IPS DF 6.9 (cell line): Measurements from ENCODE around the gene CTDSP1.

ENCODE experiments used
- DNase-seq: peaks from one replicate; pipeline ENCODE4 v3.0.0-alpha.2; 2013; ENCODE audit warnings: low read depth, low spot score
- H3K27ac ChIP-seq: one replicate; pipeline ENCODE4 v1.5.1; 2013; ENCODE audit warnings: low read length, control low read depth
- H3K27me3 ChIP-seq: 2 replicates; pipeline ENCODE4 v1.6.1; 2013; ENCODE audit warnings: mild to moderate bottlenecking, low read length; ENCODE audit not compliant: control insufficient read depth, insufficient read depth
- H3K36me3 ChIP-seq: 2 replicates; pipeline ENCODE4 v1.6.1; 2013; ENCODE audit warnings: low read length; ENCODE audit not compliant: control insufficient read depth, insufficient read depth
- H3K4me1 ChIP-seq: 2 replicates; pipeline ENCODE4 v1.6.1; 2013; ENCODE audit warnings: low read length; ENCODE audit not compliant: control insufficient read depth, insufficient read depth
- H3K4me3 ChIP-seq: 2 replicates; pipeline ENCODE4 v1.5.1; 2013; ENCODE audit warnings: mild to moderate bottlenecking, low read length
- H3K9me3 ChIP-seq: 2 replicates; pipeline ENCODE4 v1.6.1; 2013; ENCODE audit warnings: low read length, inconsistent platforms; ENCODE audit not compliant: control insufficient read depth, insufficient read depth
- WGBS: extraction: QIAGEN DNeasy Blood & Tissue Kit; methylation state at CpG from one replicate; pipeline ENCODE4 v1.1.7; 2013; ENCODE audit warnings: mixed read lengths, missing lambda C conversion rate; ENCODE audit not compliant: insufficient read length, insufficient coverage; 5-methylcytosine and 5-hydroxymethylcytosine counted together

CTDSP1 gene

GRCh38 chr2:218382785-218383184 lies 16.9 kb upstream of the CTDSP1 start:
- H3K9me3 ChIP-seq, result no peaks in the 10 kb centered on the region
- WGBS, result no CpG with 5 or more reads among the region's 6 CpGs

GRCh38 chr2:218383892-218384519 lies 15.7 kb upstream of the CTDSP1 start:
- no peak overlapping the region for H3K27ac ChIP-seq
- no peaks in the 10 kb centered on the region; the same call in 1 of the 2 replicates for H3K27me3 ChIP-seq
- no peaks in the 10 kb centered on the region for H3K4me1 ChIP-seq
- no CpG with 5 or more reads among the region's 10 CpGs for WGBS
- no peak overlapping the region for H3K4me3 ChIP-seq
- no peaks in the 10 kb centered on the region for H3K9me3 ChIP-seq
- DNase-seq, result no peak
- no peaks in the 10 kb centered on the region for H3K36me3 ChIP-seq

More at GRCh38 chr2:218382785-218383184, 16.9 kb upstream of the CTDSP1 start:
- no peaks in the 10 kb centered on the region for H3K4me1 ChIP-seq
- H3K4me3 ChIP-seq, result no peak overlapping the region
- no peak for DNase-seq
- no peaks in the 10 kb centered on the region; the same call in 1 of the 2 replicates for H3K27me3 ChIP-seq
- H3K27ac ChIP-seq, result no peak overlapping the region
- no peaks in the 10 kb centered on the region for H3K36me3 ChIP-seq

DNA sequence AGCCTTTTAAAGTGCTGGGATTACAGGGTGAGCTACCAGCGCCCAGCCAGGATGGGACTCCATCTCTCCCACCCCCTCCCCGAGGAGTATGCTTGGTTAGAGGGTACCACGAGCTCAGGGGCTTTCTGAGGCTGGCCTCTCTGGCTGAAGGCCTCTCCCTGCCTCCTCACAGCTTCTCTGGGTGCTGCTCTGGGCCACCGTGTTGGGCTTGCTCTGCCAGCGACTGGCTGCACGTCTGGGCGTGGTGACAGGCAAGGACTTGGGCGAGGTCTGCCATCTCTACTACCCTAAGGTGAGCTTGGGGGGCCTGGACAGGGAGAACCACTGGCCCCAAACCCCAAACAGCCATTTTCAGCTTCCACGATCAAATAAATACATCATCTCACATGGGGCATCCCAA lies 14.7 kb upstream of the CTDSP1 start:
- Histone ChIP-seq H3K4me3 (no peak overlapping the region; the same call in 1 of the 2 replicates), H3K27me3 (no peaks in the 10 kb centered on the region; the same call in 1 of the 2 replicates), H3K9me3 (no peaks in the 10 kb centered on the region), H3K4me1 (no peaks in the 10 kb centered on the region), H3K27ac (no peak overlapping the region), H3K36me3 (no peaks in the 10 kb centered on the region)
- no CpG with 5 or more reads among the region's 9 CpGs for WGBS
- DNase-seq, result no peak

- WGBS, result no CpG with 5 or more reads among the region's 23 CpGs
Measured at GRCh38 chr2:218386505-218387368, 12.9 kb upstream of the CTDSP1 start.

GRCh38 chr2:218387369-218388194 lies 12.1 kb upstream of the CTDSP1 start:
- H3K4me1 ChIP-seq, result no peaks in the 10 kb centered on the region
- WGBS, result no CpG with 5 or more reads among the region's 38 CpGs
- H3K27ac ChIP-seq, result no peak overlapping the region
- H3K36me3 ChIP-seq, result no peaks in the 10 kb centered on the region
- no peak for DNase-seq
- H3K4me3 ChIP-seq, result peak overlapping the region; percentile 67; the same call in 1 of the 2 replicates
- no peaks in the 10 kb centered on the region; the same call in 1 of the 2 replicates for H3K27me3 ChIP-seq
- no peaks in the 10 kb centered on the region for H3K9me3 ChIP-seq

More at GRCh38 chr2:218386505-218387368, 12.9 kb upstream of the CTDSP1 start:
- no peaks in the 10 kb centered on the region for H3K9me3 ChIP-seq
- no peak overlapping the region for H3K27ac ChIP-seq
- no peaks in the 10 kb centered on the region for H3K4me1 ChIP-seq
- no peak for DNase-seq
- no peaks in the 10 kb centered on the region for H3K36me3 ChIP-seq
- H3K27me3 ChIP-seq, result no peaks in the 10 kb centered on the region; the same call in 1 of the 2 replicates
- peak overlapping the region; percentile 67; the same call in 1 of the 2 replicates for H3K4me3 ChIP-seq

- H3K36me3 ChIP-seq, result no peaks in the 10 kb centered on the region
- H3K4me1 ChIP-seq, result peaks cover 2% of the 10 kb centered on the region; the same call in 1 of the 2 replicates
- no peak overlapping the region for H3K27ac ChIP-seq
- H3K9me3 ChIP-seq, result no peaks in the 10 kb centered on the region
- no peaks in the 10 kb centered on the region; the same call in 1 of the 2 replicates for H3K27me3 ChIP-seq
- no peak for DNase-seq
- WGBS, result no CpG with 5 or more reads among the region's 17 CpGs
- H3K4me3 ChIP-seq, result no peak overlapping the region
Measured at GRCh38 chr2:218389333-218390150, 10.1 kb upstream of the CTDSP1 start.

GRCh38 chr2:218391202-218391601 lies 8.5 kb upstream of the CTDSP1 start:
- H3K4me1 ChIP-seq, result peaks cover 2% of the 10 kb centered on the region; the same call in 1 of the 2 replicates
- H3K4me3 ChIP-seq, result no peak overlapping the region
- WGBS, result no CpG with 5 or more reads among the region's 23 CpGs
- DNase-seq, result no peak
- no peak overlapping the region for H3K27ac ChIP-seq
- no peaks in the 10 kb centered on the region; the same call in 1 of the 2 replicates for H3K27me3 ChIP-seq
- no peaks in the 10 kb centered on the region for H3K36me3 ChIP-seq
- no peaks in the 10 kb centered on the region for H3K9me3 ChIP-seq

DNA sequence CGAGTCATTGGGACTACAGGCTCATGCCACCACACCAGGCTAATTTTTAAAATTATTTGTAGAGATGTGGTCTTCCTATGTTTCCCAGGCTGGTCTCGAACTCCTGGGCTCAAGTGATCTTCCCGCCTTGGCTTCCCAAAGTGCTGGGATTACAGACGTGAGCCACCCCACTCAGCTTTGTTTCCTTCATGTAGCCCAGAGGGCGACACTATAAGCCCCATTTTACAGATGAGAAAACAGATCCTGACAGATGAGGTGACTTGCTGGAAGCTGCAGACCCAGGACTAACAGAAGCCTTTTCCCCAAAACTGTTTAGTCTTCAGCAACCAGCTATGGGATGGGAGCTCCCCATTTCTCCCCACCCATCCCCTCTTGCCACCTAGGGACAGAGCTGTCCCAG lies 7.2 kb upstream of the CTDSP1 start:
- WGBS, result no CpG with 5 or more reads among the region's 5 CpGs
- peaks cover 10% of the 10 kb centered on the region for H3K27me3 ChIP-seq
- H3K9me3 ChIP-seq, result no peaks in the 10 kb centered on the region
- H3K4me3 ChIP-seq, result no peak overlapping the region
- DNase-seq, result no peak
- no peak overlapping the region for H3K27ac ChIP-seq
- H3K4me1 ChIP-seq, result peaks cover 10% of the 10 kb centered on the region
- H3K36me3 ChIP-seq, result no peaks in the 10 kb centered on the region

- Histone ChIP-seq H3K27me3 (peaks cover 16% of the 10 kb centered on the region), H3K27ac (no peak overlapping the region), H3K4me3 (no peak overlapping the region), H3K9me3 (no peaks in the 10 kb centered on the region), H3K4me1 (peaks cover 10% of the 10 kb centered on the region), H3K36me3 (no peaks in the 10 kb centered on the region)
- no CpG with 5 or more reads among the region's 16 CpGs for WGBS
- no peak for DNase-seq
Measured at GRCh38 chr2:218392891-218393462, 6.7 kb upstream of the CTDSP1 start.
